Skin epidermis (tissue), 12 donors: ENCODE measurements around the gene EVC2.

Experiments used
- H3K27ac ChIP-seq, 21 experiments: fragments of 200-600 bp; sonication (generic) in 11 of 21; one replicate each; pipeline ENCODE4 v1.5.0; 2020; ENCODE audit warnings: mild to moderate bottlenecking in 3 of 21, inconsistent platforms in 2 of 21, moderate library complexity in 2 of 21
- H3K4me3 ChIP-seq, 7 experiments: fragments of 200-600 bp; sonication (generic) in 2 of 7; one replicate each; pipeline ENCODE4 v1.5.0; 2020; ENCODE audit warnings: inconsistent platforms in 2 of 7, mild to moderate bottlenecking in 2 of 7, moderate library complexity in 1 of 7

Gene EVC2

DNA sequence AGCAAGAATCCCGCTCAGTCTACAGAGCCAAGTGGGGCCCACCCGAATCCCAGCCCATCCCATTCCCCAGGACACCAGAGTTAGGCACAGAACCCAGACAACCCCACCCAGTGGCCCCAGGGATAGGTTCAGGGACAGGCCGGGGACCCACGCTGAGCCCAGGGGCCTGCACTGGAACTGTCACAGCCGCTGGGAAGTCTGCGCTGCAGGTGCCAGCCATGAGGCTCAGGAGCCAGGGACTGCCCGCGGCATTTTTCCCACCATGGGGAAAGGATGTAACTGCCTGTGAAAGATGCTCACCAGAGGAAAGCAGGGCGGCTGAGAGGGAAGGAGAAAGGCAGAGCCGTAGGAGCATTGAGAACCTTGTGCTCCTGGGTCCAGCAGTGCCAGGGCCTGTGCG lies 12.0 kb downstream of the EVC2 start:
- no peak overlapping the region for H3K27ac ChIP-seq
- H3K4me3 ChIP-seq = no peak overlapping the region

DNA sequence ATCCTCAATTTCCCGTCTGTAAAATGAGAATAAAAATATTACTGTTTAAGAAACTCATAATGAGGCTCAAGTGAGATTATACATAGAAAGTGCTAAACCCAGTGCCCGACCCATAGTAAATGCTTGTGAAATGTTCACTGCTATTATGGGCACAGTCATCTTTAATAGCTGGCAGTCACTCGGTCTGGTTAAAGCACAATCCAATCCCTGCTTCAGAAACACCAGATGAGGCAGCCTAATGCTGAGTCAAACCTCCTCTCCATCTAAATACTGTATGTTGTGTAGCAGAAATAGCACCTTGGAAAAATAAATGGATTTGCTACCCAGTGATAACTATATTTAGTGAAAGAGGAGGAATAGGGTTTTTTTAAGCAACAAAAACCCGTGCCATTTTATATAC lies 14.5 kb downstream of the EVC2 start:
- Histone ChIP-seq H3K27ac (no peak overlapping the region), H3K4me3 (no peak overlapping the region)

DNA sequence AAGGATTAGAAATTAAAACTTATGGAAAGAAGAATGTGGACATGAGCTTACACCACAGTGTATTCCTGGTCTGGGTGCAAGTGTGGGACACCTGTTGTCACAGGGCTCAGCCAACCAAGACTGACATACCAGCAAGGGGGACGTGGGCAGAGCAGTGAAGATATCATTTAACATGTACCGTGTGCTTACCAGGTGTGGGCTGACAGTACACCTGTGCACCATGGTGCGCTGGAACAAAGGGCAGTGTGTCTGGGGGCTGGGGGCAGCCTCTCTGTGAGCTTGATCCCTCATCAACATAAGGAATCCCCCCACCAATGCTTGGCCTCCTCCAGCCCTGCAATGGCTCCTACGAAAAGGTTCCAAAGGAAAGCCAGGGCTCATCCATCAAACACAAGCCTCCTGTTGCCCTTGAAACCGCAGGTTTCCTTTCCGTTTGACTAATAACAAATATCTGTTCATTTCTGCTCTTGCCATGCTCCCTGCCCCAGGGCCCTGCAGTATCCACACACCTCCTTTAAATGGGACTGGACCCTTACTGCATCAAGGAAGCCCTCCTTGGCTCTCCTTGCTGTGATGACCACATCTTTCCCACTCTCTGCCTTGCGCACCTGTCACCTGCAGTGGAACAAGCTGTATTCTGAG lies 16.7 kb downstream of the EVC2 start:
- no peak overlapping the region for H3K4me3 ChIP-seq
- H3K27ac ChIP-seq = no peak overlapping the region

DNA sequence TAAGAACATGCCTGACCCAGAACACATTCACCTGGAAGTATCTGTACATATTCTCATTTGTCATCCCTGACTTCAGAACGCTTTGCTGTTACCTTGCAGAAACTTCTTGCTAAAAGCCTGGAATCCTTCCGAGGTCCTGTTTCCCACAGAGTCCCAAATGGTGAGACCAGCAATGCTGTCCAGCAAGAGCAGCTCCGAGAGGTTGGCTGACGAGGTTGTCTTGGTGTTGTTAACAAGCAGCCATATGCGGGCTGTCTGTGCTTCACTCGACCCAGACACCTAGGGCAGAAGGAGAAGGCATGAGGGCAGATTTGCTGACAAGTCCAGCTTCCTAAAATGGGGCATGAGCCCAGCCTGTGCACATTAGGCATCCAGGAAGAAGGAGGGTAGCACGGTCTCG lies 19.3 kb downstream of the EVC2 start:
- Histone ChIP-seq H3K27ac (no peak overlapping the region), H3K4me3 (no peak overlapping the region)

DNA sequence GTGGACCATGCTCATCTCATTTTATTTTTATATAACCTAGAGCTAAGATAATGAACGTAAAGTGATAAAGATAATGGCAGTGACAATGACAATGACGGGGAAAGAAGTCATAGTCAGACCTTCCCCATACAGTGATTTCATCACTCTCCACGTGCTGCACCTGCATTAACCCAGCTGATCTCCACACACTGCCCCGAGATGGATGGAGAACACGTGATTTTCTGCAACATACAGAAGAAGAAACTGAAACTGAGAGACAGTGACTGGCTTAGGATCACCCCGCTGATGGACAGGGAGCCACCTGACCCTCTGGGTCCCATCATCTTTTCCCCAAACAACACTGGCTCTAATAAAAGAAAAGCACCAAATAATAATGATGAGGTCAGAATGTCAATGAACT lies 22.0 kb downstream of the EVC2 start:
- Histone ChIP-seq H3K27ac (no peak overlapping the region), H3K4me3 (no peak overlapping the region)

DNA sequence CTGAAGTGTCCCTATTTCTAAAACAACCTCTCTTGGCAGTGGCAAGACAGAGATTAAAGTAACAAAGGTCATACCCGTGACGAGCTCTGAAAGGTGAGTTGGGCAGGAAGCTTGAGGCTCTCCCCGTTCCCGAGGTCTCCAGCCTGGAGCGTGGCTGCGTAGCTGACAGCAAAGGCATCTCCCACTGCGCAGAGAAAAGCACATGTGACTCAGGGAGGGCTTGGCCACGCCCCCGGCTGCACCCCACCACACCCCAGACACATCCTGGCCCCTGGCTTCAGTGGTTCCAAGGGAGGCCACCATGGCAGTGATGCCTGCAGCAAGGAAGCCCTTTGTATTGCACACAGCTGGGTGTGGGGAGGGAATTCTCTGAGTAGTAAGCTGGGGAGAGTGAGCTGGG lies 23.1 kb downstream of the EVC2 start:
- Histone ChIP-seq H3K4me3 (no peak overlapping the region), H3K27ac (no peak overlapping the region)

DNA sequence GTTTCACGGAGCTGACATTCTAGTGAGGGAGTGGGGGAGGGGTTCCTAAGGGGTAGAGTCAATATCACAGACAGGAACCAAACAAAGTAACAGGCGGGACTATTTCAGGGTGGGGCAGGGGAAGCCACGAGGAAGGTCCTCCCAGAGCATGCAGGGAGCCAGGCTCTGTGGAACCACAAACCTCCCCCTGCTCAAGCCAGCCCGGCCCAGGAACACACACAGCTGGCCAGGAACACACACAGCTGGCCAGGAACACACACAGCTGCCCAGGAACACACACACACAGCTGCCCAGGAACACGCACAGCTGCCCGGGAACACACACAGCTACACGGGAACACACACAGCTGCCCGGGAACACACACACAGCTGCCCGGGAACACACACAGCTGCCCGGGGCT lies 24.8 kb downstream of the EVC2 start:
- Histone ChIP-seq H3K4me3 (no peak overlapping the region), H3K27ac (no peak overlapping the region)

DNA sequence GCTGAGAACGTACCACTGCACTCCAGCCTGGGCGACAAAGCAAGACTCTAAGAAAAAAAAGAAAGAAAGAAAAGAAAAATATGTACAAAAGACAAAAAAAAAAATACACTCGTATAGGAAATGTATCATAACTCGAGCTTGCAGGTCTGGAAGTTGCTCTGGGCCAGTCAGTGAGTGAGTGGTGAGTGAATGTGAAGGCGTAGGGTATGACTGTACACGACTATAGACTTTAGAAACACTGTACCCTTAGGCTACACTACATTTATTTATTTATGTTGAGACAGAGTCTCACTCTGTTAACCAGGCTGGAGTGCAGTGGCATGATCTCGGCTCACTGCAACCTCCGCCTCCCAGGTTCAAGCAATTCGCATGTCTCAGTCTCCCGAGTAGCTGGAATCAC lies 29.4 kb downstream of the EVC2 start:
- Histone ChIP-seq H3K27ac (no peak overlapping the region), H3K4me3 (no peak overlapping the region)

DNA sequence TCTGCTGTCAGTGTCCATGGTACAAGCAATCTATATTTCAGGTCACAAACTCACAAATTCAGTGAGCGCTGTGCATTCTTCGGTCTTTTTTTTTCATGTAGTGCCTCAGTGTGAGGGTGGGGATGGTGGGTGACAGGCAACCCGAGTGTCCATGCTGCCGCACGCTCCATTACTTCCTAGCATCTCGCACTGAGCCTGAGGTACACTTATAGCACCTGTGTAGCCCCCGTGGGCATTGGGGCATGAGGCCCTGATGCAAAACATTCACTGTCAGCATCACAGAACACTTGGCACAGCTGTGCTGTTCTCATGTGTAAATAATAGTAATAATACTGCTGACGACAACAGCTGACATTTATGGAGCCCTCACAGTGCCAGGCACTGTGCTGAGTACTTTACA lies 31.6 kb downstream of the EVC2 start:
- H3K27ac ChIP-seq = no peak overlapping the region
- H3K4me3 ChIP-seq = no peak overlapping the region

DNA sequence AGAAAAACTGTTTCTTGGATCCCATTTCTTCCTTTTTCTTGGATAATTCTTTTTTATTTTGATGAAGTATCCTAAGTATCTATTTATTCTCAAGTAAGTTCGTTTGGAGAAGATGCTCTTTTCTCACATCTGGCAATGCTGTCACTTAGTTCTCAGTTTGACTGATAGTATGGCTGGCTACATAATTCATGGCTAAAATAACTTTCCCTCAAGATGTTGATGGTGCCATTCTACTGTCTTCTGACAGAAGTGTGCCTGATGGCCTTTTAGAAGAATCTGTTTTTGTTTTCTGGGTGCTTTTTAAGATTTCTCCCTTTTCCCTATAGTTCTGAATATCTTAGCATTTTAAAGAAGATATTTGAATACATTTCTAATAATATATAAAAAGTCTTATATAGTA lies 41.6 kb downstream of the EVC2 start:
- Histone ChIP-seq H3K4me3 (no peak overlapping the region), H3K27ac (no peak overlapping the region)

DNA sequence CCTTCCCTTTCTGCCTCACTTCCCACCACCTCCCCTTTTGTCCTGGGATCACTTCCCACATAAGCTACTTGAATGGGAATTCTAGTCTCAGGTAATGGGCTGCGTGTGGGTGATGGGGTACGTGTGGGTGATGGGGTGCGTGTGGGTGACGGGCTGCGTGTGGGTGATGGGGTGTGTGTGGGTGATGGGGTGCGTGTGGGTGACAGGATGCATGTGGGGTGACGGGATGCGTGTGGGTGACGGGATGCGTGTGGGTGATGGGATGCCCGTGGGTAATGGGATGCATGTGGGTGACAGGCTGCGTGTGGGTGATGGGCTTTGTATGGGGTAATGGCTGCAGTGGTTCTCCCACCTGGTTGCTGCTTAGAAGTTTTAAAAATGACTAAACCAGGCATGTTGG lies 43.6 kb downstream of the EVC2 start:
- Histone ChIP-seq H3K27ac (no peak overlapping the region), H3K4me3 (no peak overlapping the region)

DNA sequence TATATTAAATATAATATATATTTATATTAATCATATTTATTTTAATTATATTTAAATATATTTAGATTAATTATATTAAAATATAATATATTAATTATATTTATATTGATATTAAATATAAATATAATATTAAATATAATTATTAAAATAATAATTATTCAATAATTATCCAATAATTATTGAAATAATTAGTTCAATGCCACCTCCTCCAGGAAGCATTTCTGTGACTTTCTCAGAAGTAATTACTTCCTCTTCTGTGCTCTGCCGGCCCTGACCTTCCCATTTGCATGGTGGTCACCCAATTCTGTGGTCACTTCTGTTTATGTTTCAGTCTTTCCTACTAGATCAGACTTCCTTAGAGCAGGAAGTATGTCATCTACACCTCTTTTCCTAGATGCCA lies 45.8 kb downstream of the EVC2 start:
- Histone ChIP-seq H3K4me3 (no peak overlapping the region), H3K27ac (no peak overlapping the region)

DNA sequence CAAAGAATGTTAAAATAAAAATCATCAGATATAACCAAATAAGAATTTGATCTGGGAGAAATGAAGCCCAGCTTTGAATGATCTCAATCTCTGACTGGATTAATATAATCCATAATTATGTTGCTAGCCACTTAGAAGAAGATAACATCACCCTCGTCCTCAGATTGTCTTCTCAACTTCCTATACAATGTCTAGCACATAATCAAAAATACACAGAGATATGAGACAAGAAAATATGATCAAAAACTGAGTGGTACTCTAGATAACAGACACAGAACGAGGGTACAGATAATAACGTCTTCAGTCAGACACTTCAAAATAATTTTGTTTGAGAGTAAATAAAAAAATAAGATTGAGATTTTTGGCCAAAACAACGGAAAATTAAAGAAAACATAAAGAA lies 47.1 kb downstream of the EVC2 start:
- no peak overlapping the region for H3K4me3 ChIP-seq
- no peak overlapping the region for H3K27ac ChIP-seq

DNA sequence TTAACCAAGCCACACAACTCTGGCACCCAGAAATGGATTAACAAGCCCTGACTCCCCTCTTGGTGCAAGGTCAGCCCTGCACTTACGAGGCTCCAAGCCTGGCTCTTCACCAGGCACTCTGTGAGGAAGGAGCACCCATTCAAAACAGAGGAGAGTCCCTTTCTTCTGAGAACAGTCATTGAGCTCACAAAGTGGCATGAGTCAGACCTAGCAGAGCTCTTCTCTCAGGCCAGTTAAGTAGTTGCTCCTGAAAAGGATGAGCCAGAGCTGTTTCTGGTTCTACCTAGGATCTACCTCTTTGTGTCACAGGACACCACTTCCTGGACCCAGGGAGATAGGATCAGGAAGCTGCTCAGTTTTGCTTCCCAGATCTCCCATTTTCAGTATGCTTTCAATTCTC lies 48.2 kb downstream of the EVC2 start:
- Histone ChIP-seq H3K27ac (no peak overlapping the region), H3K4me3 (no peak overlapping the region)

DNA sequence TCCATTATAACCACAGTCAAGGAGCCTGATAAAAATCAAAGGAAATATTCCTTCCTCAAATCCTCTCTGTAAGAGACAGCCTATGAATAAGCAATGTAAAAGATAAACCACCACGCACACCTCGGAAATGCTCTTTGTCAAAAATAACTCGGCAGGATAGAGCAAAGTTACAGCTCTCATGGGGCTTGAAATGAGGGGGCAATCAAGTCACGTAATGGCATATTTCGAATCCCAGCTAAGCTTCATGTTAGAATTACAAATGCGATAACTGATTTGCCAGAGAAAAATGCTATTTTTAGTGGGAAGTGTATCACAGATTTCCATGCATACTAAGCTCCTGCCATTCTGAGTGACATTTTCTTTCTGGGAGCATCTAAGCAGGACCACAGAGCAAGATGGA lies 49.4 kb downstream of the EVC2 start:
- no peak overlapping the region for H3K4me3 ChIP-seq
- H3K27ac ChIP-seq = no peak overlapping the region

DNA sequence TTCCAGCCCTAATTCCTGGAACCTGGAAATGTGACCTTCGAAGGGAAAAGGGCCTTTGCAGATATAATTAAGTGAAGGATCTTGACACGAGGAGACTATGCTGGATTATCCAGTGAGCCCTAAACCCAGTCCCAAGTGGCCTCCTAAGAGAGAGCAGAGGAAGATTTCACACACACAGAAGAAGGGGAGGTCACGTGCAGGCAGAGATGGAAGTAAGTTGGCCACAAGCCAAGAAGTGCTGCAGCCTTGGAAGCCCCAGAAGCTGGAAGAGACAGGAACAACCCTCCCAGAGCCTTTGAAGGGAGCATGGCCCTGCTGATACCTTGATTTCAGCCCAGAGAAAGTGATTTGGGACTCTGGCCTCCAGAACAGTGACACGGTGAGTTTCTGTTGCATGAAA lies 51.9 kb downstream of the EVC2 start:
- H3K4me3 ChIP-seq = no peak overlapping the region
- H3K27ac ChIP-seq = no peak overlapping the region

DNA sequence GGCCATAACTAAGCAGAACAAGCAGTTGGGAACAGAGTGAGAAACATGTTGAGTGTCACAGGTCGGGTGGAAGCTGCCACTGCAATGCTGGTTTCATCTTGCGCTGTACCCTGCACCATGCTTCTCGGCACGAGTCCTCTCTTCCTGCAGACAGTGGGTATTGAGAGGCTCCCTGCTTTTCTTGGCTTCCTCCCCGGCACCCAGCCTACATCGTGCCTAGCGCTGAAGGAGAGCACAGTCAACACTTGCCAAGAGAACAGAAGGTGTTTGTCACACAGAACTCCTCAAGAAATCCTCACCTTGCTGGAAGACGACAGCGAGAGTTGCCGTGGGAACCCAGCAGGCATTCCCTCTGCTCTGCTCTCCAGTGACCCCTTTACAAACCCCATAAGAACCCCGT lies 53.6 kb downstream of the EVC2 start:
- Histone ChIP-seq H3K27ac (no peak overlapping the region), H3K4me3 (no peak overlapping the region)

DNA sequence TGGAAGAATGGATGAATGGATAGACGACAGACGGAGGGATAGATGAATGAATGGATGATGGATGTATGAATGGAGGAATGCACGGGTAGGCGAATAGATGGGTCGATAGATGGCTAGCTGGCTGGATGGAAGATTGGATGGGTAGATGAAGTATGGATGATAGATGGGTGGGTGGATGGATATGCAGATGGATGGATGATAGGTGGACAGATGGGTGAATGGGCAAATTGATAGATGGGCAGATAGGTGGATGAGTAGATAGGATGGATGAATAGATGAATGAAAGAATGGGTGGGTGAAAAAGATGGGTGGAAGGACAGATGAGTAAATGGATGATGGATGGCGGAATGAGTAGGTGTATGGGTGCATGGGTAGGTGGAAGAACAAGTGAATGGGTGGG lies 57.3 kb downstream of the EVC2 start:
- H3K27ac ChIP-seq = no peak overlapping the region
- no peak overlapping the region for H3K4me3 ChIP-seq

DNA sequence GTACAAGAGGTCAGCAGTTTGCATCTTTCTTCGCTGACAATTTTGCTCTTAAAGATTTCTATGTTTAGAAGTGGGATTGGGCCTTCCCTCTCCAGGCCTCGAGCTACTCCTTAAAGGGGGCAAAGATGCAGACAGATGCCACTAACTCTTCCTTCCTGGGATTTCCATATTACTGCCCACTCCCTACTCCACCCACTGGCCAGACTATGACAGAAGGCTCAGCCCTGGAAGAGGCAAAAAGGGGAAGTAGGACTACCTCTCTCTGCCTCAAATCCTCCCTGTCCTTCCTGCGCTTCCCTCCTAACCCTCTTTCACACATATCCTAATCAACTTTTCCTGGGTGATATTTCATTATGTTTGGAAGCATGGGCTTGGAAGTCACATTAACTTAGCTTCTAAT lies 58.3 kb downstream of the EVC2 start:
- Histone ChIP-seq H3K4me3 (no peak overlapping the region), H3K27ac (no peak overlapping the region)

DNA sequence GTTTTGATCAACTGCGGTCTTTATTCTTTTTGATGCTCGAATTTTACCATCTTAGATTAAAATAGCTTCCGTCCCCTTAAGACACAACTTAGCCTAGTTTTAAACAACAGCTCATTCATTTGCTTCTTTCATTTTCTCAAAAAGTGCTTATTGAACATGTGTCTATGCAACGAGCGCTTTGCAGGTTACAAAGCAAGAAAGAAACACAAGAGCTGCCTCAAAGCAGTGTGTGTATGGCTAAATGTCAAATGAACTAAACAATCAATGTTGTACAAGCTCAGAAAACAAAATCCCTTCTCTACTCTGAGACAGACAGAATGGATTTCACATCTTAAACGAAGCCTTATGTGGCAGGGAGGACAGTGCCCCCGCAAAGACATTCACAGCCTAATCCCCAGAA lies 61.0 kb downstream of the EVC2 start:
- no peak overlapping the region for H3K27ac ChIP-seq
- H3K4me3 ChIP-seq = no peak overlapping the region

DNA sequence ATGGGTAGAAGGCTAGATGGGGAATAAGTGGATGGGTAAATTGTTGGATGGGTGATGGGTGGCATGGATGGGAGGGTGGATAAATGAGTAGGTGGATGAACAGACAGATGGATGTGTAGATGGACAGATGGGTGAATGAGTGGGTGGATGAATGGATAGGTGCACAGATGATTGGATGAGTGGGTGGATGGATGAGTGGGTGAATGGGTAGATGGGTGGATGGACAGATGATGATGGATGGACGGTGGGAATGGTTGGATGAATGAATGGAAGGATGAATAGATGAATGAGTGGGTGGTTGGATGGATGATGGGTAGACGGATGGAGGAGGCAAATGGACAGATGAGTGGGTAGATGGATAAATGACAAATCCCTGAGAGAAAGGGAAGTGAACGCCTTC lies 68.3 kb downstream of the EVC2 start:
- Histone ChIP-seq H3K27ac (no peak overlapping the region), H3K4me3 (no peak overlapping the region)

DNA sequence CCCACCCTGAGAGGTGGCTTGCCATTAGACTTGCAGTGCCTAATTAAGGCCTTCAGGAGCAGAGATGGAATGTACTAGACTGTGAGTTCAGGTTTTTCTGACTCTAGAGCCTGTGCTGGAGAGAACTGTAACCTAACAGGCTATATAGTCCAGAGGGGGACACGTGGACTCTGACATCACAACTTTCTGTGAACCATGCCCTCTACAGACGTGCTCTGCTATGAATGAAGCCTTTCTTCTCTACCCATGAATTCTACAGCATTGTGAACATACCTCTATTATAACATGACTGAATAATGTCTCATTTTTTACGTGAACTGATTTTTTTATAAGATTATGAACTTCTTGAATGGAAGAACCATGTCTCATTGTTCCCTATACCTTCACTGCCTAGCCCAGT lies 68.8 kb downstream of the EVC2 start:
- Histone ChIP-seq H3K4me3 (no peak overlapping the region), H3K27ac (no peak overlapping the region)

DNA sequence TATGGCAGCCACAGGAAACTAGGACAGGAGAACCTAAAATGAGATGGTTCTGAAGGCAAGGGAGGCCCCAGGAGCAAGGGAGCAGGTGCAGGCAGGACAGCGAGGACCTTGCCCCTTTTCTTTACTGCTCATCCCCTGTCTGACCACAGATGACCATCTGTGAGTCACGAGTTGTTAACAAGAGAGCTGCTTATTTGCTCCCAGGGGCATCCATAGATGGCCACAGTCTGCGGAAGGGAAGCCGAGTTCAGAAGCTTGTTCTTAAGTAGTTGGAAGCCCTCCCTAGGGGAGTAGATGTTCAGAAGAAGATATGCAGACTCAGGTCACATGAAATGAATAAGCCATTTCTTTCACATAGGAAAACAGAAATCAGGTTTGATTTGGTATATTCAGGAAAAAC lies 69.4 kb downstream of the EVC2 start:
- H3K27ac ChIP-seq = no peak overlapping the region
- H3K4me3 ChIP-seq = no peak overlapping the region
